Stomach smooth muscle (tissue), 2 donors: ENCODE measurements around the gene BRSK1.

Source experiments
- H3K27ac ChIP-seq: one replicate; pipeline ENCODE4 v1.7.0; 2013; ENCODE audit warnings: mild to moderate bottlenecking, low read length, inconsistent platforms
- H3K27me3 ChIP-seq, 2 donors: one replicate each; pipeline ENCODE4 v1.7.0; 2013; ENCODE audit warnings: low read length in 2 of 2; ENCODE audit not compliant: insufficient read depth in 2 of 2, control insufficient read depth in 1 of 2
- H3K36me3 ChIP-seq, 2 donors: one replicate each; pipeline ENCODE4 v1.7.0; 2013; ENCODE audit warnings: low read length in 2 of 2; ENCODE audit not compliant: control insufficient read depth in 2 of 2, insufficient read depth in 2 of 2
- H3K4me1 ChIP-seq: one replicate; pipeline ENCODE4 v1.7.0; 2013; ENCODE audit warnings: low read length; ENCODE audit not compliant: control insufficient read depth, insufficient read depth
- H3K4me3 ChIP-seq, 2 donors: one replicate each; pipeline ENCODE4 v1.7.0; 2013; ENCODE audit warnings: low read length in 2 of 2
- H3K9ac ChIP-seq, 2 donors: one replicate each; pipeline ENCODE4 v1.7.0; 2013; ENCODE audit warnings: low read length in 2 of 2, mild to moderate bottlenecking in 1 of 2
- H3K9me3 ChIP-seq, 2 donors: one replicate each; pipeline ENCODE4 v1.7.0; 2013; ENCODE audit warnings: low read length in 2 of 2; ENCODE audit not compliant: control insufficient read depth in 2 of 2
- donor health status: healthy.
- donor health status: Pancreatic carcinoma.

Gene BRSK1

DNA sequence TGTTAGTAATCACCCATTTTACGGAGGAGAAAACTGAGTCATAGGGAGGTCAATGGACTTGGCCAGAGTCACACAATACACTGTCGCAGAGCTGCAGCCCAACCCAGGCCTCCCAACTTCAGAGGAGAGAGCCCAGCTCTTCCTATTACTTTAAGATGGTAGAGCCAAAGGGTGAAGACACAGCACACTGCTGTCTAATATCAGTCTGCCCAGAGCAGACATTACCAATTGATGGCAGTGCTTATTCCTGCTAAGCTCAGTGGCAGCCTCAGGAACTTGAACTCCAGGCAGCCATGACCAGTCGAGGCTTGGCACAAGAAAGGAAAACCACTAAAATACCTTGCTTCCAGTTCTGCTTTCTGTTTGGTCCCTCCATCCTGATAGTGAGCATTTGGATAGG lies 22.9 kb downstream of the BRSK1 start:
- Histone ChIP-seq H3K27me3 (no peaks in the 10 kb centered on the region), H3K4me1 (peaks cover 6% of the 10 kb centered on the region), H3K4me3 (no peak overlapping the region), H3K9ac (no peak overlapping the region), H3K27ac (no peak overlapping the region), H3K36me3 (peaks cover 24 to 31% of the 10 kb centered on the region in 2 donors), H3K9me3 (no peaks in the 10 kb centered on the region)

DNA sequence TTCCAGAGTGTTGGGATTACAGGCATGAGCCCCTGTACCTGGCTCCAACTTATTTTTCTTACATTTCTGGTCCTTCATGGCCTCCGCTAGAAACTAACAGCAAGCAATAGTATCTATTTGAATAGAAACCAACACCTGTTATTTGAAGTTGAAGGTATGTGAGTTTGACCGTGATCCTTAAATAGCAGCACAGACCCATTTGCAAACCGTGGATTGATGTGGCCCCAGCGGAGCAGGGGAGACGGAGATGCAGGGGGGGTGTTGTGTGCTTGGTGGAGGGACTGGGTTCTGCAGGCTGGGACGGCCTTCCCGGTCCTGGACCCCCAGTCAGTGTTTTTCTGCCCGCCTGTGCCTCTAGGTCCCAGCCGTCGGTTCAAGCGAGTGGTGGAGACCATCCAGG lies 24.5 kb downstream of the BRSK1 start:
- Histone ChIP-seq H3K27ac (no peak overlapping the region), H3K36me3 (peaks cover 20 to 26% of the 10 kb centered on the region in 2 donors), H3K9me3 (no peaks in the 10 kb centered on the region), H3K27me3 (no peaks in the 10 kb centered on the region), H3K4me3 (no peak overlapping the region), H3K9ac (no peak overlapping the region), H3K4me1 (no peaks in the 10 kb centered on the region)

DNA sequence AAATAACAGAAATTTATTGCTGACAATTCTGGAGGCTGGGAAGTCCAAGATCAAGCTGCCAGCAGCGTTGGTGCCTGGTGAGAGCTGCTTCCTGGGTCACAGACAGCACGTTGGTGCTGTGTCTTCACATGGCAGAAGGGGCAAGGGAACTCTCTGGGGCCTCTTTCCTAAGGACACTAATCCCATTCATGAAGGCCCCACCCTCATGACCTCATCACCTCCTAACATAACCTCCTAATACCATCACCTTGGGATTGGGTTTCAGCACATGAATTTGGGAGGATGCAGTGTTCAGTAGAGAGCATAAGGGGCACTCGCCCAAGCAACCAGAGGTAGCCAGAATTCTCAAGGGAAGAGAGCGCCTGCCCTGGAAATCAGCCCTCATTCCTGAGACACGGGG lies 25.7 kb downstream of the BRSK1 start:
- Histone ChIP-seq H3K27me3 (no peaks in the 10 kb centered on the region), H3K27ac (no peak overlapping the region), H3K9me3 (no peaks in the 10 kb centered on the region), H3K9ac (no peak overlapping the region), H3K4me1 (no peaks in the 10 kb centered on the region), H3K36me3 (peaks cover 12 to 21% of the 10 kb centered on the region in 2 donors), H3K4me3 (no peak overlapping the region)

DNA sequence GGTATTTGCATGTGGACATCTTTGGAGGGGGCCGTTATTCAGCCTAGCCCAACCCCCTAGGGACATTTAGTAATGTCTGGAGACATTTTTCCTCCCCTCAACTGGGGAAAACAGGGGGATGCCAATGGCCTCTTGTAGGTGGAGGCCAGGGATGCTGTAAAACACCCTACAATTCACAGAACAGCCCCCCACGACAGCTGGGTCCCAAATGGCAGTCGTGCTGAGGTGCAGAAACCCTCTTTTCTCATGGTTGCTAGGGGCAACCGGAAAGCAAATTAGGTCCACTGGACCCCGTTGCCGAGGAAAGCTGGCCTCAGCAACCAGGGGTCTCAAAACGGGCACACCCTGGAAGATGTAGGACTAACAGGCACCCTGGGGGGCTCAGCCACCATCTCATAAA lies 26.7 kb downstream of the BRSK1 start:
- Histone ChIP-seq H3K27ac (no peak overlapping the region), H3K9ac (no peak overlapping the region), H3K36me3 (peaks cover 12 to 21% of the 10 kb centered on the region in 2 donors), H3K4me3 (no peak overlapping the region), H3K9me3 (no peaks in the 10 kb centered on the region), H3K27me3 (no peaks in the 10 kb centered on the region), H3K4me1 (no peaks in the 10 kb centered on the region)

DNA sequence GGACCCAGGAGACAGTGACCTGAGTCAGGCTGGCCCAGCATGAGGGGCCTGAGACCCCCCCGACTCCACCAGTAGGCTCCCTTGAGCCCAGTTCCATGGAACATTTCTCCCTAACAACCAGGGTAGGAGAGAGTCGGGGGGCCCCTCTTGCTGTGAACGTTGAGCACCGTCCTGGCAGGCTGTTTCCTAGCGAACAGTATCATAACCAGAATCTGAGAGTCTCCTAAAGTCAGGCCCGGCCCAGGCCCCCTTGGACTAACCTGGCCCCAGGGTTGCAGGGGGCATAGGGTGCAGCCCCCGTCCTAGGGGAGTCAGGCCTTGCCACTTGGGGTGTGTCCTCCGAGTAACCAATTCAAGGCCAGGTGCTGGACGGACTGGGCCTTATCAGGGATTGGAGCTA lies 27.6 kb downstream of the BRSK1 start:
- no peak overlapping the region for H3K9ac ChIP-seq

DNA sequence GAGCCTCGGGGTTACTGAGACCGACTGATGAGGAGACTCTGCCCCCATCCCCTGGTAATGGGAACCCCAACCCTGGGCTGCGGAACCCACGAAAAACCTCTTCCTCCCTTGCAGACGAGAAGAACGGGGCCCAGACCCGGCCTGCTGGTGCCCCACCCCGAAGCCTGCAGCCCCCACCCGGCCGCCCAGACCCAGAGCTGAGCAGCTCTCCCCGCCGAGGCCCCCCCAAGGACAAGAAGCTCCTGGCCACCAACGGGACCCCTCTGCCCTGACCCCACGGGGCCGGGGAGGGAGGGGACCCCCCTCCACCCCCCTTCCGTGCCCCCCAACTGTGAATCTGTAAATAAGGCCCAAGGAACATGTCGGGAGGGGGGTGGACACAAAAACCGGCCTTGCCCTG lies 28.0 kb downstream of the BRSK1 start:
- H3K4me3 ChIP-seq = no peak overlapping the region
- peaks cover 0 to 4% of the 10 kb centered on the region in 2 donors for H3K9me3 ChIP-seq
- H3K27ac ChIP-seq = no peak overlapping the region
- no peaks in the 10 kb centered on the region for H3K4me1 ChIP-seq
- peaks cover 6 to 11% of the 10 kb centered on the region in 2 donors for H3K36me3 ChIP-seq
- no peak overlapping the region for H3K9ac ChIP-seq
- no peaks in the 10 kb centered on the region for H3K27me3 ChIP-seq

More for the DNA sequence above, 27.6 kb downstream of the BRSK1 start:
- no peak overlapping the region for H3K27ac ChIP-seq
- peaks cover 0 to 4% of the 10 kb centered on the region in 2 donors for H3K9me3 ChIP-seq
- peaks cover 10 to 15% of the 10 kb centered on the region in 2 donors for H3K36me3 ChIP-seq
- H3K4me1 ChIP-seq = no peaks in the 10 kb centered on the region
- no peaks in the 10 kb centered on the region for H3K27me3 ChIP-seq
- H3K4me3 ChIP-seq = no peak overlapping the region

DNA sequence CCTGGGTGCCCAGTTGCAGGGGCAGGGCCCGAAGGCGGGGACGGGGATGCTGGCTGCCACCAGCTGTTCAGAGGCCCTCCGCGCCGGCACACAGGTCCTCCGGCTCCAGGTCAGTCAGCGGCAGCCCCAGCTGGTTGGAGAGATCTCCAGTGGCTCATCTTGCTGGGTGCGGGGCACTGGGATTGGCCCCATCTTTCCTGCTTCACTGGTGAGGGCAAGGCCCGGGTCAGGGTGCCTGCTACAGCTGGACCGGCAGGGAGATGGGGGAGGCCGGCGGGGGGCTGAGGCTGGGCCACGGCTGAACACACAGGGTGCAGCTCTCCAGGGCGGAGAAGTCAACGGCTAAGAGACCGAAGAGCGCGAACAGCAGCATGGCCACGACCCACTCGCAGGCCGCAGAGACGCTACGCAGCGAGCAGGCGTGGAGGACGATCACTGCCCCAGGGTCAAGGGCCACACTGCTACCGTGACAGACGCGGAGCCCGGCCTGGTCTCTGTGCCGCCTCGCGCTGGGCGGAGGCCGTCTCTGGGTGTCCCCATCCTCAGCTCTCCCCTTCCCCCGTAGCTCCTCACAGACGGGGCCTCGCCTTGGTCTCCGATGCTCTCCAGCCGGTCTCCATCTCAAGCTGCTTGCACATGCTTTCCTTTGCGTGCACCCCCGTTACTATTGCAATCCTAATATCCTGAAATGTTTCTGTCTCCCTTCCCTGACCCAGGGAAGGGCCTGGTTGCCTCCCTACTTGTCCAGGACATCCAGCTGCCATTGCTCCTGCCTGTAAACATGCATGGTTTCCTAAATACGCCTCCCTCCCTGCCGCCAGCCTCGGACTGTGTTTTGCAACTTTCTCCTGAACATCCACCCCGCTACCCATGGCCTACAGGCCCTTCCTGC lies 29.1 kb downstream of the BRSK1 start:
- Histone ChIP-seq H3K9me3 (peaks cover 0 to 4% of the 10 kb centered on the region in 2 donors), H3K27me3 (no peaks in the 10 kb centered on the region), H3K4me3 (no peak overlapping the region), H3K9ac (no peak overlapping the region), H3K36me3 (peaks cover 3 to 10% of the 10 kb centered on the region in 2 donors), H3K4me1 (no peaks in the 10 kb centered on the region), H3K27ac (no peak overlapping the region)

DNA sequence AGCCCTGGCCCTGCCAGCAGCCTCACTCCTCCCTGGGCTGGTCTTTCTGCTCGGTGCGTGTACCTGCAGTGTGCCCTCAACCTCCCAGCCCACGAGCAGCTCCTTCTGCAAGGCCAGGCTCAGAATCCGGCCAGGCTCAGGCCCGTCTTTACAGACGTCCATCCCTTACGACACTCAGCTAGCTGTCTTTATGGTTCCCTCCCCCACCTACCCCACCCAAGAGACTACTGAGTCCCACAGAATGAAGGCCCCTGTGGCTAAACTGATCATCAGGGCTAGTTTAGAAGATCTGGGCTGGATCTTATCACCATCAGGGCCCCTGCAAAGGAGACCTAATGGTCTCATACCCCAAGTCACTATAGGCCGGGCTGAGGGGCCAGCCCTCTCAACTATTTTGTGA lies 30.6 kb downstream of the BRSK1 start:
- Histone ChIP-seq H3K4me3 (no peak overlapping the region), H3K27ac (no peak overlapping the region), H3K36me3 (peaks cover 1 to 4% of the 10 kb centered on the region in 2 donors), H3K9ac (no peak overlapping the region), H3K27me3 (no peaks in the 10 kb centered on the region), H3K4me1 (no peaks in the 10 kb centered on the region), H3K9me3 (peaks cover 0 to 4% of the 10 kb centered on the region in 2 donors)

DNA sequence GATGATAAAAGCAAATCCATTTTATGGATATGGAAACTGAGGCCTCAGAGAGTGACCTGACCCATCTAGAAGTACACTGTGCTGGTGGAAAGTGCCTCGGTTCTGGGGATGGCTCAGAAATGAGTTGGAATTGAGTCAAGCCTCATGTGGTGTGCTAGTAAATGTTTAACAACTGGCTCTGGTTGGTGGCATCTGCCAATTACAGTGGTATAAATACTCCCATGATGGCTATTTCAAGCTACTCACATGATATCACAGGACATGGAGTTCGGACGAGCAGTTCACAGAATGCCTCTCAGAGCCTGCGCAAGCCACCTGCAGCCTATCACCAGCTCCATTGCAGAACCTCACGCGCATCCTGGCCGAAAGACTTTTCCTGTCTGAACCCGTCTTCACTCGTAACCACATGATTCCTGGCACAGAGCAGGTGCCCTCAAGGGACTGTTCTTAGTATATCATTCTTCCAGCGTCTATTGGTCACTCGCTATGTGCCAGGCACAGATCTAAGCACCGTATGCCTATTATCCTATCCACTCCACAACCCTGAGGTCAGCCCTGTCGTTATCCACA lies 32.2 kb downstream of the BRSK1 start:
- Histone ChIP-seq H3K36me3 (no peaks in the 10 kb centered on the region), H3K4me3 (no peak overlapping the region), H3K4me1 (no peaks in the 10 kb centered on the region), H3K27ac (no peak overlapping the region), H3K9me3 (peaks cover 0 to 4% of the 10 kb centered on the region in 2 donors), H3K27me3 (peaks cover 3 to 4% of the 10 kb centered on the region in 2 donors), H3K9ac (no peak overlapping the region)

DNA sequence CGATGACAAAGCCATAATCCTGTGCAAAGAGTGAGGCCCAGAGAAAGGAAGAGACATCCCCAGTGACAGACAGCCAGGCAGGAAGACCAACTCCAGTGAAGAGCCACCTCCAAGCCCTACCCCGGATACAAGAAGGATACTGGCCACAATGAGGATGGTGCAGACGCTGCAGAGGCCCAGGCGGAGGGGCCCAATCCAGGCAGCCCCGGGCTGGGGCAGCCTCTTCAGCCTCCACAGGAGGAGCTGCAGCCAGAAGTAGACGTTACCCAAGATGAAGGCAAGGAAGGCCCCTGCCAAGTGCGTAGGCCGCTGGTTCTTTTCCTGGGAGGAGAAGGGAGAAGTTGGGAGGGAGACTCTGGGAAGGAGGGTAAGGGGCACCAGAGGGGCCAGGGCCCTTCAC lies 32.8 kb downstream of the BRSK1 start:
- no peak overlapping the region for H3K9ac ChIP-seq
- peaks cover 3 to 4% of the 10 kb centered on the region in 2 donors for H3K27me3 ChIP-seq
- H3K4me1 ChIP-seq = no peaks in the 10 kb centered on the region
- H3K36me3 ChIP-seq = no peaks in the 10 kb centered on the region
- no peak overlapping the region for H3K27ac ChIP-seq
- no peak overlapping the region for H3K4me3 ChIP-seq
- peaks cover 0 to 4% of the 10 kb centered on the region in 2 donors for H3K9me3 ChIP-seq

DNA sequence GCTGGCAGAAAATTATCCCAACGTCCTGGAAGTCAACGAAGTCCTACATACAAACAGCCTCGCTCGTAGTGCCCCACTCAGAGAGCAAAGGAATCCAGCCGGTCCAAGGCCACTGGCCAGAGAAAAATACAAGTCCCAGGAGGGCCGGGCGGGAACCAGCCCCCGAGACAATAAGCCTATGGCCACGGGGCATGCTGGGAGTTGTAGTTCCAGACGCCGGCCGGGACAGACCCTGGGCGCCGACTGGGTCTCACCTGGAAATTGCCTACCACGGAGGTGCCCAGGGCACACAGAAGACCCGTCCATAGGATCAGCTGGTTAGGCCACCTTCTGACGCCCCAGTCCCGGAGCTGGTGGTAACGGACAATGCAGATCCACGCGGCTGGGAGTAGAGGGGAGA lies 36.0 kb downstream of the BRSK1 start:
- peaks cover 0 to 4% of the 10 kb centered on the region in 2 donors for H3K9me3 ChIP-seq
- peaks cover 6 to 7% of the 10 kb centered on the region in 2 donors for H3K27me3 ChIP-seq
- H3K27ac ChIP-seq = no peak overlapping the region
- no peaks in the 10 kb centered on the region for H3K36me3 ChIP-seq
- no peak overlapping the region for H3K9ac ChIP-seq
- no peaks in the 10 kb centered on the region for H3K4me1 ChIP-seq
- H3K4me3 ChIP-seq = no peak overlapping the region
